Measurements from ENCODE around the gene MAP4K4.
"Not testable (repeated sequence)": the region's sequence is repeated elsewhere in the genome, so short reads cannot be mapped to it uniquely, and the experiment has no call there.

Gene MAP4K4

GRCh38 chr2:101734505-101735165, 37.1 kb downstream of the MAP4K4 start:
- DNase-seq: no peak
- TF ChIP-seq POLR2A (IDR thresholded peaks at IDR 0.05; ENCODE audit: low read length): no peak
- TF ChIP-seq GATA1 (IDR thresholded peaks at IDR 0.05; ENCODE audit: low read depth, low read length): no peak

- no peak for DNase-seq
- TF ChIP-seq GATA1 (IDR thresholded peaks at IDR 0.05; ENCODE audit: low read depth, low read length): no peak
Measured at GRCh38 chr2:101735166-101735533, 37.6 kb downstream of the MAP4K4 start.

GRCh38 chr2:101736233-101736632, 38.7 kb downstream of the MAP4K4 start:
- DNase-seq: no peak

GRCh38 chr2:101736861-101737291, 39.4 kb downstream of the MAP4K4 start:
- peak in 1 of 2 experiments; percentile 6 for DNase-seq
- no peak for TF ChIP-seq POLR2A (IDR thresholded peaks at IDR 0.05; ENCODE audit: low read length)
- no peak for TF ChIP-seq GATA1 (IDR thresholded peaks at IDR 0.05; ENCODE audit: low read depth, low read length)

More at GRCh38 chr2:101736233-101736632, 38.7 kb downstream of the MAP4K4 start:
- TF ChIP-seq GATA1 (IDR thresholded peaks at IDR 0.05; ENCODE audit: low read depth, low read length) (no peak), POLR2A (IDR thresholded peaks at IDR 0.05; ENCODE audit: low read length) (no peak)

GRCh38 chr2:101737478-101738255, 40.2 kb downstream of the MAP4K4 start:
- no peak for DNase-seq
- TF ChIP-seq GATA1 (IDR thresholded peaks at IDR 0.05; ENCODE audit: low read depth, low read length) (no peak), POLR2A (IDR thresholded peaks at IDR 0.05; ENCODE audit: low read length) (no peak)

GRCh38 chr2:101738649-101739048, 41.1 kb downstream of the MAP4K4 start:
- TF ChIP-seq GATA1 (IDR thresholded peaks at IDR 0.05; ENCODE audit: low read depth, low read length) (no peak), POLR2A (IDR thresholded peaks at IDR 0.05; ENCODE audit: low read length) (no peak)
- DNase-seq: no peak

- TF ChIP-seq POLR2A (IDR thresholded peaks at IDR 0.05; ENCODE audit: low read length) (no peak), GATA1 (IDR thresholded peaks at IDR 0.05; ENCODE audit: low read depth, low read length) (no peak)
- no peak for DNase-seq
Measured at GRCh38 chr2:101740555-101740964, 43.1 kb downstream of the MAP4K4 start.

GRCh38 chr2:101741775-101742520, 44.4 kb downstream of the MAP4K4 start:
- no peak for DNase-seq
- TF ChIP-seq POLR2A (IDR thresholded peaks at IDR 0.05; ENCODE audit: low read length) (no peak), GATA1 (IDR thresholded peaks at IDR 0.05; ENCODE audit: low read depth, low read length) (no peak)

GRCh38 chr2:101742547-101742946, 45.0 kb downstream of the MAP4K4 start:
- TF ChIP-seq GATA1 (IDR thresholded peaks at IDR 0.05; ENCODE audit: low read depth, low read length): no peak
- TF ChIP-seq POLR2A (IDR thresholded peaks at IDR 0.05; ENCODE audit: low read length): no peak
- DNase-seq: no peak

GRCh38 chr2:101743288-101743687, 45.8 kb downstream of the MAP4K4 start:
- TF ChIP-seq POLR2A (IDR thresholded peaks at IDR 0.05; ENCODE audit: low read length): no peak
- no peak for TF ChIP-seq GATA1 (IDR thresholded peaks at IDR 0.05; ENCODE audit: low read depth, low read length)
- no peak for DNase-seq

- DNase-seq: no peak
- TF ChIP-seq POLR2A (IDR thresholded peaks at IDR 0.05; ENCODE audit: low read length): no peak
- no peak for TF ChIP-seq GATA1 (IDR thresholded peaks at IDR 0.05; ENCODE audit: low read depth, low read length)
Measured at GRCh38 chr2:101744832-101745231, 47.3 kb downstream of the MAP4K4 start.

- no peak for DNase-seq
- TF ChIP-seq POLR2A (IDR thresholded peaks at IDR 0.05; ENCODE audit: low read length) (no peak), GATA1 (IDR thresholded peaks at IDR 0.05; ENCODE audit: low read depth, low read length) (no peak)
Measured at GRCh38 chr2:101745711-101746694, 48.5 kb downstream of the MAP4K4 start.

- TF ChIP-seq POLR2A (IDR thresholded peaks at IDR 0.05; ENCODE audit: low read length) (no peak), GATA1 (IDR thresholded peaks at IDR 0.05; ENCODE audit: low read depth, low read length) (no peak)
Measured at GRCh38 chr2:101748000-101748399, 50.5 kb downstream of the MAP4K4 start.

GRCh38 chr2:101748462-101748861, 51.0 kb downstream of the MAP4K4 start:
- not testable (repeated sequence) for DNase-seq

More at GRCh38 chr2:101748000-101748399, 50.5 kb downstream of the MAP4K4 start:
- no peak for DNase-seq

Data from erythroblast (primary cell).